GM12892 (cell line): ENCODE data around the gene MAN1A1.

ENCODE experiments used
- POLR2A ChIP-seq: IDR thresholded peaks from 2 replicates; pipeline ENCODE4 v1.6.1; 2011; ENCODE audit warnings: low read depth, low read length, control low read depth
- POLR2AphosphoS5 ChIP-seq: IDR thresholded peaks from 2 replicates; pipeline ENCODE4 v1.6.1; 2011; ENCODE audit warnings: low read depth, low read length, control low read depth

- TF ChIP-seq POLR2A (no peak), POLR2AphosphoS5 (no peak)
These were observed 31.4 kb downstream of the MAN1A1 start for GRCh38 chr6:119318176-119318575.
